B cell (primary cell): ENCODE measurements around the gene CPED1. TPM values are rescaled to one million over a fixed set of nuclear protein-coding genes. Genes with fewer than 3 reads are reported as not detected.

Experiments used
- ATAC-seq: fragments of 200-7000 bp; cut with Tn5 transposase; one replicate; pipeline ENCODE4 v1.10.0; 2021; ENCODE audit warnings: low read depth, mild to moderate bottlenecking, moderate number of reproducible peaks, moderate library complexity
- CTCF ChIA-PET: fragments of 350-600 bp; sonication (Branson Sonifier 250); formaldehyde crosslinking; loops from one replicate; lab custom pipeline; 2021; ENCODE audit warnings: antibody characterized with exemption, inconsistent platforms; lab: Charles Lee
- POLR2A ChIA-PET: fragments of 350-600 bp; sonication (Branson Sonifier 250); formaldehyde crosslinking; loops from one replicate; lab custom pipeline; 2021; ENCODE audit warnings: antibody characterized with exemption; lab: Charles Lee
- DNase-seq: peaks from one replicate; pipeline ENCODE4 v3.0.0; 2013
- H2AFZ ChIP-seq: 2 replicates; pipeline ENCODE4 v1.6.1; 2012; ENCODE audit warnings: mild to moderate bottlenecking, low read depth, low read length; ENCODE audit not compliant: insufficient read depth, poor library complexity, severe bottlenecking
- H3K27ac ChIP-seq, 2 donors: 1 replicate in 1 of 2; 2 replicates in 1 of 2; pipeline ENCODE4 v1.5.1; 2012 to 2013; ENCODE audit warnings: low read length in 2 of 2, mild to moderate bottlenecking in 2 of 2, moderate library complexity in 1 of 2
- H3K27me3 ChIP-seq, 4 experiments: fragments of 200-600 bp in 1 of 4; sonication (generic) in 1 of 4; replicated peaks in 1 of 4; 1 replicate in 2 of 4; 2 replicates in 2 of 4; pipeline versions ENCODE4 v1.6.1 to v1.7.0; 2013 to 2016; ENCODE audit warnings: low read length in 3 of 4, mild to moderate bottlenecking in 2 of 4, mixed read lengths in 1 of 4, moderate library complexity in 1 of 4; ENCODE audit not compliant: insufficient read depth in 4 of 4, control insufficient read depth in 3 of 4; ENCODE audit errors: control extremely low read depth in 1 of 4
- H3K36me3 ChIP-seq, 2 experiments: replicated peaks in 1 of 2; 1 replicate in 1 of 2; 2 replicates in 1 of 2; pipeline versions ENCODE4 v1.6.1 to v1.7.1; 2013; ENCODE audit warnings: low read length in 1 of 2; ENCODE audit not compliant: insufficient read depth in 2 of 2, control insufficient read depth in 1 of 2; ENCODE audit errors: control extremely low read depth in 1 of 2, extremely low read depth in 1 of 2
- H3K4me1 ChIP-seq, 2 donors: fragments of 200-600 bp in 1 of 2; sonication (generic) in 1 of 2; 1 replicate in 1 of 2; 2 replicates in 1 of 2; pipeline versions ENCODE4 v1.5.1 to v1.6.1; 2013 to 2017; ENCODE audit warnings: low read length in 2 of 2; ENCODE audit not compliant: control insufficient read depth in 2 of 2, insufficient read depth in 2 of 2
- H3K4me2 ChIP-seq: replicated peaks from 2 replicates; pipeline ENCODE3; 2012; ENCODE audit warnings: mild to moderate bottlenecking, low read depth, low read length; ENCODE audit not compliant: poor library complexity, severe bottlenecking
- H3K4me3 ChIP-seq, 5 experiments: fragments of 200-600 bp in 1 of 5; sonication (generic) in 1 of 5; 1 replicate in 3 of 5; 2 replicates in 2 of 5; pipeline versions ENCODE4 v1.5.1 to v1.7.0; 2011 to 2016; ENCODE audit warnings: low read length in 4 of 5, mild to moderate bottlenecking in 4 of 5, low read depth in 2 of 5, control low read depth in 1 of 5, moderate library complexity in 1 of 5; ENCODE audit not compliant: insufficient read depth in 1 of 5; ENCODE audit errors: control extremely low read depth in 1 of 5, extremely low read depth in 1 of 5
- H3K79me2 ChIP-seq: fragments of 200-600 bp; sonication (generic); one replicate; pipeline ENCODE4 v1.6.0; 2016; ENCODE audit warnings: low read length; ENCODE audit not compliant: control insufficient read depth, insufficient read depth
- H3K9ac ChIP-seq: fragments of 200-600 bp; sonication (generic); 2 replicates; pipeline ENCODE4 v1.6.1; 2017; ENCODE audit warnings: mild to moderate bottlenecking, low read length, moderate library complexity
- H3K9me3 ChIP-seq, 3 donors: one replicate each; pipeline versions ENCODE4 v1.6.1 to v1.7.1; 2013; ENCODE audit warnings: low read length in 2 of 3; ENCODE audit not compliant: control insufficient read depth in 2 of 3, insufficient read depth in 1 of 3; ENCODE audit errors: control extremely low read depth in 1 of 3
- H4K20me1 ChIP-seq: 2 replicates; pipeline ENCODE4 v1.6.0; 2012; ENCODE audit warnings: mild to moderate bottlenecking, low read length; ENCODE audit not compliant: insufficient read depth, control insufficient read depth, poor library complexity, severe bottlenecking
- H3K27ac Mint-ChIP-seq: one replicate; pipeline ENCODE4 v1.8.0; 2021; ENCODE audit warnings: mixed read lengths
- H3K27me3 Mint-ChIP-seq: one replicate; pipeline ENCODE4 v1.8.0; 2021; ENCODE audit warnings: mixed read lengths
- H3K4me1 Mint-ChIP-seq: one replicate; pipeline ENCODE4 v1.8.0; 2021; ENCODE audit warnings: mixed read lengths
- H3K4me3 Mint-ChIP-seq: one replicate; pipeline ENCODE4 v1.8.0; 2021; ENCODE audit warnings: mixed read lengths
- H3K9me3 Mint-ChIP-seq: one replicate; pipeline ENCODE4 v1.8.0; 2022; ENCODE audit warnings: mixed read lengths; ENCODE audit not compliant: insufficient read depth
- CTCF ChIP-seq: fragments of 200-600 bp; IDR thresholded peaks from one replicate; pipeline ENCODE4 v1.8.0; 2022; ENCODE audit warnings: antibody characterized with exemption, mild to moderate bottlenecking
- EZH2 ChIP-seq: IDR thresholded peaks from 2 replicates; pipeline ENCODE4 v1.6.1; 2012; ENCODE audit warnings: borderline replicate concordance, low read depth, mild to moderate bottlenecking, moderate library complexity, low read length; ENCODE audit not compliant: insufficient read depth, poor library complexity, severe bottlenecking
- WGBS: methylation state at CpG from one replicate; pipeline ENCODE4 v1.1.5; 2013; ENCODE audit warnings: missing lambda C conversion rate; ENCODE audit not compliant: insufficient coverage; 5-methylcytosine and 5-hydroxymethylcytosine counted together
- intact Hi-C: fragments of 100-400 bp; cut with micrococcal nuclease; formaldehyde crosslinking; loops from one replicate; pipeline ENCODE4 v1.10.0; 2022
- polyA plus RNA-seq: library from polyadenylated mRNA; depleted of rRNA; stranded (reverse); fragments of >200 nt; gene quantifications from 2 replicates; pipeline ENCODE4 v1.2.3, GENCODE V29; 2012
- total RNA-seq, 2 donors: library from RNA; stranded (reverse); fragments of 120-200 nt in 1 of 2; gene quantifications; 1 replicate in 1 of 2; 2 replicates in 1 of 2; pipeline versions ENCODE4 v1.2.3 to v1.2.4, GENCODE V29; 2013 to 2022

The CPED1 gene
- total and polyA plus RNA-seq, 2 donors (not counting 1 experiment from before 2014, with no cell fraction given): 0.44 to 3.8 TPM

- Histone ChIP-seq H3K4me3 (peak overlapping the region; percentile 8 to 84 (median 59)), H4K20me1 (no peaks in the 10 kb centered on the region), H3K4me1 (peaks cover 21 to 25% of the 10 kb centered on the region in 2 donors), H3K79me2 (peaks cover 39% of the 10 kb centered on the region), H3K27me3 (no peaks in the 10 kb centered on the region), H3K9me3 (no peaks in the 10 kb centered on the region), H2AFZ (peak overlapping the region; percentile 88), H3K27ac (peak overlapping the region; percentile 76 to 91), H3K36me3 (no peaks in the 10 kb centered on the region), H3K9ac (peak overlapping the region; percentile 94), H3K4me2 (peak overlapping the region; percentile 82)
- TF ChIP-seq CTCF (no peak), EZH2 (no peak)
- H3K9me3 Mint-ChIP-seq: no peaks in the 10 kb centered on the region
- H3K4me3 Mint-ChIP-seq: peak overlapping the region; percentile 97
- ATAC-seq (no peak), DNase-seq (no peak)
- POLR2A ChIA-PET: no interaction called here
- WGBS: 100% methylated on average over 1 of the region's 2 CpGs
- no peaks in the 10 kb centered on the region for H3K27me3 Mint-ChIP-seq
- CTCF ChIA-PET: interaction anchor here (1.0 to 1.1 kb wide), 3 partner anchors 9 to 229 kb away, joined by 3 to 5 read pairs (median 5); no protein-coding TSS in a partner anchor
- intact Hi-C loops: no loop called here
- peaks cover 38% of the 10 kb centered on the region for H3K4me1 Mint-ChIP-seq
- H3K27ac Mint-ChIP-seq: peak overlapping the region; percentile 56
Measured at GRCh38 chr7:121137580-121137979, 149.1 kb downstream of the CPED1 start.

- H3K27me3 Mint-ChIP-seq: no peaks in the 10 kb centered on the region
- Histone ChIP-seq H3K27ac (peak overlapping the region; percentile 76 to 91), H3K79me2 (peaks cover 39% of the 10 kb centered on the region), H3K9ac (peak overlapping the region; percentile 94), H2AFZ (peak overlapping the region; percentile 88), H3K27me3 (no peaks in the 10 kb centered on the region), H3K4me3 (peak overlapping the region; percentile 46 to 84 (median 59)), H3K36me3 (no peaks in the 10 kb centered on the region), H3K9me3 (no peaks in the 10 kb centered on the region), H3K4me1 (peaks cover 21 to 25% of the 10 kb centered on the region in 2 donors), H4K20me1 (no peaks in the 10 kb centered on the region), H3K4me2 (peak overlapping the region; percentile 82)
- intact Hi-C loops: loop anchor here (1.0 to 2.0 kb wide), 2 partner anchors 42 to 190 kb away; partner anchors contain the start of gene WNT16
- peak overlapping the region; percentile 97 for H3K4me3 Mint-ChIP-seq
- H3K4me1 Mint-ChIP-seq: peaks cover 34% of the 10 kb centered on the region
- ChIA-PET POLR2A (no interaction called here), CTCF (interaction anchor here (1.0 to 1.7 kb wide), 3 partner anchors 10 to 346 kb away, joined by 3 to 5 read pairs (median 4); no protein-coding TSS in a partner anchor)
- DNase-seq (peak; percentile 74), ATAC-seq (peak; percentile 97)
- peak overlapping the region; percentile 98 for H3K27ac Mint-ChIP-seq
- 22% methylated on average over 5 of the region's 8 CpGs for WGBS
- TF ChIP-seq EZH2 (no peak), CTCF (no peak)
- no peaks in the 10 kb centered on the region for H3K9me3 Mint-ChIP-seq
Measured at GRCh38 chr7:121138262-121138933, 149.9 kb downstream of the CPED1 start.
